GM12865 (cell line): ENCODE results near the gene EXOC4.
A peak's percentile ranks its signal among the peaks of the same experiment; 100 is the strongest.

Experiments used
- DNase-seq: peaks from one replicate; pipeline ENCODE4 v3.0.0; 2010; ENCODE audit warnings: low read depth
- H3K4me3 ChIP-seq: 2 replicates; pipeline ENCODE4 v1.5.1; 2011; ENCODE audit warnings: mild to moderate bottlenecking, low read depth, low read length, control low read depth
- TF ChIP-seq, protein P1 (sequence below): IDR thresholded peaks from 2 replicates; pipeline ENCODE4 v1.5.1; 2011; ENCODE audit warnings: low read length, control low read depth, low read depth, inconsistent platforms; ENCODE audit not compliant: insufficient read depth; ENCODE audit errors: missing control alignments

The EXOC4 gene

DNA sequence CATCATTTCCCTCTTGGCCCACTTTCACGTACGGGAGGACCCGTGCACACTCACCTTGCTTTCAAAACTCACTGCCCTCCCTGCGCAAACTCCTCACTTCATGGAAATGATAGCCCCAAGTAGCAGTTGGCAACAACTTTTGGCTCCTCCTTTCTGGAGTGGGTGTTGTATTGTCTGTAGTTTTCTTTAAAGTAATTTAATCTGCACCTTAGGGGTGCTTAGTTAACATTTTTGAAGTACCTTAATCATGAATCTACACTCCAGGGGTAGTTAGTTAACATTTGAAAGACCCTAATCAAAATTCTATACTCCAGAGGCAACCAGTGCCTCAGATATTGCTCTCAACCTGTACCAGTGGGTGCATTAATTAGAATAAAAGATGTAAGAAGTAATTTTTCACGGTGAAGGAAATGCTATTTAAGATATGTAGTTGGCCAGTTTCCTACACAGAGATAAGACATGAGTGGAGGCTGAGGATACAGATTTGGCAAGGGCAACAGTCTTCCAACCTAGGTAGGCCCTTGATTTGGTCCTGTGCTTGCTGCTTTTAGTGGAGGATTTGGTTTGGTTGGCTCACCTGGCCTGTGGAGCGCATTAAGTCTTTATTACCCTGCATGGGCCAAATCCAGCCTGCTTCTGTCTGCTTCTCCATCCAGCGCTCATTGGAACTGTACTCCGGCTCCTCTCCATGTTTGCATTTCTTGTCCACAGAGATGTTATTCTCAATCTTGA, 93.0 kb downstream of the EXOC4 start:
- no peak for DNase-seq
- H3K4me3 ChIP-seq: no peak overlapping the region
- TF ChIP-seq, protein P1, sequence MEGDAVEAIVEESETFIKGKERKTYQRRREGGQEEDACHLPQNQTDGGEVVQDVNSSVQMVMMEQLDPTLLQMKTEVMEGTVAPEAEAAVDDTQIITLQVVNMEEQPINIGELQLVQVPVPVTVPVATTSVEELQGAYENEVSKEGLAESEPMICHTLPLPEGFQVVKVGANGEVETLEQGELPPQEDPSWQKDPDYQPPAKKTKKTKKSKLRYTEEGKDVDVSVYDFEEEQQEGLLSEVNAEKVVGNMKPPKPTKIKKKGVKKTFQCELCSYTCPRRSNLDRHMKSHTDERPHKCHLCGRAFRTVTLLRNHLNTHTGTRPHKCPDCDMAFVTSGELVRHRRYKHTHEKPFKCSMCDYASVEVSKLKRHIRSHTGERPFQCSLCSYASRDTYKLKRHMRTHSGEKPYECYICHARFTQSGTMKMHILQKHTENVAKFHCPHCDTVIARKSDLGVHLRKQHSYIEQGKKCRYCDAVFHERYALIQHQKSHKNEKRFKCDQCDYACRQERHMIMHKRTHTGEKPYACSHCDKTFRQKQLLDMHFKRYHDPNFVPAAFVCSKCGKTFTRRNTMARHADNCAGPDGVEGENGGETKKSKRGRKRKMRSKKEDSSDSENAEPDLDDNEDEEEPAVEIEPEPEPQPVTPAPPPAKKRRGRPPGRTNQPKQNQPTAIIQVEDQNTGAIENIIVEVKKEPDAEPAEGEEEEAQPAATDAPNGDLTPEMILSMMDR: no peak

DNA sequence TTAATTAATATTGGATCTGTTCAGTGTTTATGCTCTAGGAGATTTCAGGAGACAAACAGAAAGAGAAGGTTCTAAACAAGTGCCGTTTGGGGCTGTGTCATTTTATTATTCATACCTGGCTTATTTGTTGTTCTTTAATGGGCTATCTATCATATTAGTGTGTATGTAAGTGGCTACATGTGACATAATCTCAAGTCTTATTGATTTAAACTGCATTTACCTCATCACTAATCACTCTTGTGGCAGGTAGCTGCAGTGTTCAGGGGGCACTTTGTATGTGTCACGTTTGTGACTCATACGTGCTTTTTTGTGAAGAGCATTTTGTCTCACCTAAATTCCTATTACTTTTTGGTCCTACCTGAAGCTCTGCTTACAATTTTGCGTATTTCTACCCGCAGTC, 95.4 kb downstream of the EXOC4 start:
- DNase-seq: no peak
- H3K4me3 ChIP-seq: no peak overlapping the region

GRCh38 chr7:133349101-133349500, 96.2 kb downstream of the EXOC4 start:
- peak; percentile 18 for DNase-seq
- no peak overlapping the region for H3K4me3 ChIP-seq
- TF ChIP-seq, protein P1: no peak

More for the DNA sequence above, 95.4 kb downstream of the EXOC4 start:
- TF ChIP-seq, protein P1: no peak

- no peak overlapping the region for H3K4me3 ChIP-seq
- DNase-seq: no peak
- TF ChIP-seq, protein P1: no peak
Observed at GRCh38 chr7:133352430-133352829, 99.6 kb downstream of the EXOC4 start.

- DNase-seq: no peak
- no peak overlapping the region for H3K4me3 ChIP-seq
- TF ChIP-seq, protein P1: no peak
Observed at GRCh38 chr7:133353775-133354174, 100.9 kb downstream of the EXOC4 start.

- no peak overlapping the region for H3K4me3 ChIP-seq
- no peak for DNase-seq
- TF ChIP-seq, protein P1: no peak
Observed at GRCh38 chr7:133354546-133355324, 101.9 kb downstream of the EXOC4 start.
